Neural progenitor cell (in vitro differentiated cells): ENCODE data around the gene FHOD3.

Experiments used
- CTCF ChIP-seq: fragments of 200-600 bp; sonication (generic); IDR thresholded peaks from 2 replicates; pipeline ENCODE4 v1.5.1; 2017; ENCODE audit warnings: antibody characterized with exemption, mild to moderate bottlenecking
- EZH2 ChIP-seq: fragments of 200-600 bp; sonication (generic); IDR thresholded peaks from 2 replicates; pipeline ENCODE4 v1.6.1; 2017; ENCODE audit warnings: antibody characterized with exemption, mild to moderate bottlenecking, moderate library complexity
- EZH2phosphoT487 ChIP-seq: fragments of 200-600 bp; sonication (generic); IDR thresholded peaks from 2 replicates; pipeline ENCODE4 v1.6.1; 2017; ENCODE audit warnings: antibody characterized with exemption

- no peak for TF ChIP-seq CTCF
- no peak for TF ChIP-seq EZH2
- TF ChIP-seq EZH2phosphoT487, result no peak
These were observed 23.3 kb upstream of the FHOD3 start for GRCh38 chr18:36274083-36274715.
